Activated CD8-positive, alpha-beta memory T cell treated with anti-CD3 and anti-CD28 coated beads, Interleukin-2, amount 50 U/mL, for 4 hours (primary cell): ENCODE results near the gene CENPX.
A peak's percentile ranks its signal among the peaks of the same experiment; 100 is the strongest.
"Not testable (repeated sequence)": the region's sequence is repeated elsewhere in the genome, so short reads cannot be mapped to it uniquely, and the experiment has no call there.

Source experiments
- DNase-seq: peaks from one replicate; pipeline ENCODE4 v3.0.0-alpha.2; 2020

Gene CENPX

GRCh38 chr17:81995463-81996231 is 27.0 kb downstream of the CENPX start:
- no peak for DNase-seq

- no peak for DNase-seq
Observed at GRCh38 chr17:81994593-81995462, 27.9 kb downstream of the CENPX start.

DNA sequence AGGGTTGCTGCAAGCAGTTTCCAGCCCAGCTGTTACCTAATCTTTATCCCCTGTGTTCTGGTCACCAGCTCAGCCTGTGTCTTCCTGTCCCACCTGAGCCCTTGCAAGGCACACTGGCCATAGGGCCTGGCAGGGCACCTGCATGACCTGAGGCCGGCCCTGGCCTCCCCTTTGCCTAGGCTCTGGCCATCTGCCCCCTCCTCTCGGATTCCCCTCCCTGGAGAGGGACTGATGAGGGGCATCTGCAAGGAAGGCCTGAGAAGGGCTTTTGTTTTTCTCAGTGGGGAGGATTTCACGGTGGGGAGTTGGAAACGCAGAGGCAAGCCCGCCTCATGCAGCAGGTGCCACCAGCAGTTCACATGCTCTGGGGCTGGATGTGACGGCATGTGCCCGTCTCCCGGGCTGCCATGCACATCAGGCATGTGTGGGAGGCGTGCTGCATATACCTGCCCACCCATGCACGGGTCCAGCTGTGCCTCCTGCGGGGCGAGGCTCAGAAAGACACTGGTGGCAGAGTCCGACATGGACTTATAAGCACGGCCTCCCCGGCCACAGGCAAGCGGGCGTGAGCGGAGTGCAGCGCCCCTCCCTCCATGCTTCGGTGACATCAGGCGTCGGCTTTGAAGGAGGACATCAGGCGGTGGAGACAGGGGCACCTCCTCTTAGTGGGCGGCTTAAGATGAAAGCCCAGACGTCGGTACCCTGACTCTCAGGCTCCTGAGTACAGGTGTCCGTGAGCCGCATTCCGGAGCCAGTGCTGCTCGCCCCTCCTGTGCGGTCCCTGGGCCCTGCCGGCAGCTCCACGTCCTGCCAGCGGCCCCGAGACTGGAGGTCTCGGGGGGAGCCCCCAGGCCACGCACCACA is 28.7 kb downstream of the CENPX start:
- no peak for DNase-seq

- no peak for DNase-seq
Observed at GRCh38 chr17:81992306-81993102, 30.2 kb downstream of the CENPX start.

DNA sequence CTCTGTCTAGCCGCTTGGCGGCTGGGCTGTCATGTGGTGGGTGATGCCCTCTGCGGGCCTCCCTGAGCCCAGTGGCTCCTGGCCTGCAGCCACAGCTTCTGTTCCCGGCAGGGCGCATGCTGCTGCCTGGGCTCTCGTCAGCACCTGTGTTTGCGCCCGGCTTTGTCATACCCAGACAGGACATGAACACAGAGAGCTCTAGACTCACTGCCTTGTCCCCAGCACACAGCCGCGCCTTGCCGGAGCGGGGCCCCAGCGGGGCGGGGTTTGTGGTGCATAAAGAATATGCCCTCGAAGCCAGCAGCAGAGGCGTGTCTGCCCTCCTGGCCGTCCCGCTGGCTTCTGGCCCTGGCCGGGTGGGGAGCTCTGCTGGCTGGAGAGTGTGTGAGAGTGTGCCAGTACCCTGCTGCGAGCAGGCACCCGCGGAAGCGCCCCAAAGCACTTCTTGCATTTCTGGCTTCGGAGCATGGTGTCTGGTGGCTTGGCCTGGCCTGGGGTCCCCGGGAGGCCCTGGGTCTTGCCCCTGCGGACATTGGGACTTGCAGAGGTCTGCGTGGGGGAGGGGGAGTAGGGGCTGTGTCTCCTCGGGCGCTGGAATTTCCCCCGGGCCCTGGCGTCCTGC is 30.9 kb downstream of the CENPX start:
- no peak for DNase-seq

DNA sequence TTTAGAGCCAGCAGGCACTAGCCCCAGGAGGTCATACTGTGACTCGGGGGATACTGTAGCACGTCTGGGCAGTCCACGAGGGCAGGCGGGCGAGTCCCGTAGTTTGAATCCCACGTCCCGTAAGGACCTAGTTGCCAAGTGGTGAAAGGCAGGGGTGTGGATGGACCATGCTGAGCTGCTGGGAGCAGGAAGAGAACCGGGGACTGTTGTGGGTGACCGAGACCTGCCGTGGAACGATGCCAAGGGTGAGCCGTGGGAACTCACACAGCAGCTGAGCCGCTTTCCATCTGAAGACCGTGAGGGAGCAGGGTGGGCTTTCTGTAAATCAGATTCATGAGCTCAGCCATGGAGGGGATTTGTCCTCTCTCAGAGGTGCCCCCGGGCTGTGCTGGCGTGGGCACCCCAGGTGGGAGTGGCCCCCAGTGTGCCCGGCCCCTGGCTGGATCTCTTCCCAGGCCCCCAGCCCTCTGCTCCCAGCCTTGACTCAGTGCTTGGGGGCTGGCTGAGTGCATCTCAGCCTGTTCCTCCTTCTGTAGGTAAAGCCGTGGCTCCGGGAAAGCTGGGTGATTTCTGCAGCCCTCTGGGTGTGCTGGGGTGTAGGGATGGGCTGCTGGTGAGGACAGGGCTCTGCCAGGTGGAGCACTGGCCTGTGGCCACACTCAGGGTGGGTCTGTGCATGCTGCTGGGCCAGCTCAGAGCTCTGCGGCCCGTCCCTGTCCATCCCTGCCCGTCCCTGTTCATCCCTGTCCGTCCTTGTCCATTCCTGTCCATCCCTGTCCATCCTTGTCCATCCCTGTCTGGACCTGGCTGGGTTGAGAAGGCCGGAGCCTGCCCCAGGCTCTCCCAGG is 31.6 kb downstream of the CENPX start:
- DNase-seq = no peak

DNA sequence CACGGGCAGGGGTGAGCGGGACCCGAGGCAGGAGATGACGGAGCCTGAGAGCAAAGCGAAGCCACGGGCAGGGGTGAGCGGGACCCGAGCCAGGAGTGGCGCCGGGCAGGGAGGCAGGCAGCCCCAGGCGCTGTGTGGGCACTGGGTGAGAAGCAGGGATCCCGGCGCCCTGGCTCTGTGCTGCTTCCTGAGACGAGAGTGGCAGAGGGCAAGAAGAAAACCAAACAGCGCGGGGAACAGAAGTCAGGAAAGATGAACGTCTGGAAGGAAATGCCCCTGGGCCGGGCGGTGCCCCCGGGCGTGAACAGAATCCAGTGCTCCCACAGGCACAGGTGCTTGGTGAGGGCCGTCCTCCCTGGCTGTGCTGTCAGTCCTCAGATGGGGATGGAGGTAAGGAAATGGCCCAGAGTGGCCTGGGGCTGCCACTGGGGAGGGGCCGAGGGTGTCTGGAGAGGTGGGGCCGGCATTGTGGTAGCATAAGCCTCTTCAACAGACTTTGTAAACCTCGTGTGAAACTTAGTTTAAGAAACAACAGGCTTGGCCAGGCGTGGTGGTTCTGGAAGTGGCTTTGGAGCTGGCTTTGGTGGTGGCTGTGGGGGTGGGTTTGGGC is 35.4 kb downstream of the CENPX start:
- no peak for DNase-seq

GRCh38 chr17:81986606-81987005 is 36.1 kb downstream of the CENPX start:
- DNase-seq = no peak

GRCh38 chr17:81984773-81985410 is 37.8 kb downstream of the CENPX start:
- no peak for DNase-seq

GRCh38 chr17:81983639-81984373 is 38.9 kb downstream of the CENPX start:
- DNase-seq = no peak

GRCh38 chr17:81983011-81983638 is 39.6 kb downstream of the CENPX start:
- no peak for DNase-seq

DNA sequence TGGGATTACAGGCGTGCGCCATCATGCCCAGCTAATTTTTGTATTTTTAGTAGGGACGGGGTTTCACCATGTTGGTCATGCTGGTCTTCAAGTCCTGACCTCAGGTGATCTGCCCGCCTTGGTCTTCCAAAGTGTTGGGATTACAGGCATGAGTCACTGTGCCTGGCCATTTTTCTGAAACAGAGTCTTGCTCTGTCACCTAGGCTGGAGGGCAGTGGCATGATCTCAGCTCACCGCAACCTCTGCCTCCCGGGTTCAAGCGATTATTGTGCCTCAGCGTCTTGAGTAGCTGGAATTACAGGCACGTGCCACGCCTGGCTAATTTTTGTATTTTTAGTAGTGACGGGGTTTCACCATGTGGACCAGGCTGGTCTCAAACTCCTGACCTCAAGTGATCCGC is 41.2 kb downstream of the CENPX start:
- not testable (repeated sequence) for DNase-seq

DNA sequence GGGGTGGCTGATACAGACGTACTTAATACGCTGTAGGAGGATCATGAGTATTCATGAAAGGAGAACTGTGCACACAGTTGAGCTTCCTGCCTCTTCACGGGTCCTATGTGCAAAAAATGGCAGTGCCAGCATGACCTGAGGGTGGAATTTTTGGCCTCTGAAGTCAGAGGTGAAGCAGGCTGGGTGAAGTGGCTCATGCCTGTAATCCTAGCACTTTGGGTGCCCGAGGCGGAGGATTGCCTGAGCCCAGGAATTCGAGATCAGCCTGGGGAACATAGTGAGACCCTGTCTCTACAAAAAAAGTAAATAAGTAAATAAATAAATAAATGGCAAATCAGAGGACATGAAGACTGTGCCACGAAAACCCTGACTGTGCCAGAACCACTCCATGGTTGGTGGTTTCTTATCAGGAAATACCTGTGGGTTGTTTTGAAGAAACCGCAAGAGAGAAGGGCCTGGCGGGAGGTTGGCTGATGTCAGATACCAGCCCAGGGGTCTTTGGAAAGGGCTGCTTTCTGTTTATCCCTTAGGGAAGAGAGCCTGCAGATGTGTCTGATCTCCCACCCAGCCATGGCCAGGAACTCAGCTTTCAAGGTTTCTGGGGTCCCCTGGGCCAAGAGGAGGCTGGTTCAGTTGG is 41.9 kb downstream of the CENPX start:
- no peak for DNase-seq

- no peak for DNase-seq
Observed at GRCh38 chr17:81980122-81980521, 42.6 kb downstream of the CENPX start.

DNA sequence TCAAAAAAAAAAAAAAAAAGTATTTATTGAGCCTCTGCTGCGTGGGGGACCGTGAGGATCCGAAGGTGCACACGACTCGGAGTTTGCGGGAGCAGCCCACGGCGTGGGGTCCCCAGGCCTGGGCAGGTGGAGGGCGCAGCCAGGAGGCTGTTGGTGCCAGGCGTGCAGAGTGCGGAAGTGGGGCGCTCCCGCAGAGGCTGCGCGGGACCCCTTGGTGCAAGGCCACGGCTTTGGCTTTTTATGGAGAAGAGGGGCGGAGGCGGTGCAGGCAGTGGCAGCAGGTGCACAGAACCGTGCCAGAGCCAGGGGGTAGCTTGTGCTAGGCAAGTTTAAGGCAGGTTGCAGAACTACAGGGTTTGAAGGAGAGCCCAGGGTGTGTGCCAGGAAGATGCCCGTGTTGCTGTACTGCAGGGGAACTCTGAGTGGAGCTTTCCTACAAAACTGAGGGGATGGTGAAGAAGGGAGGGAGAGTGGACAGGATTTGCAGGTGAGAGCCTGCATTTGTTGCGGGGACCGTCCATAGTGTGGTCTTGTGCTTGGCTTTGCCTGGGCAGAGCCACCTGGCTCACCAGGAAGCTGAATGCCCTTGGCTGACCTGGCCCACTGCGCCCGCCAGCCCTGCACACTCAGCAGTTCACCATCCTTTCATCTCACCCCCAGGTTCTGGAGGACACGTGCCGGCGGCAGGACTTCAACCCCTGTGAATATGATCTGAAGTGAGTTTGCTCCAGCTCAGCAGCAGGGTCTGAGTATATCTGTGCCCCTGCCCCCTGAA is 44.0 kb downstream of the CENPX start:
- no peak for DNase-seq

DNA sequence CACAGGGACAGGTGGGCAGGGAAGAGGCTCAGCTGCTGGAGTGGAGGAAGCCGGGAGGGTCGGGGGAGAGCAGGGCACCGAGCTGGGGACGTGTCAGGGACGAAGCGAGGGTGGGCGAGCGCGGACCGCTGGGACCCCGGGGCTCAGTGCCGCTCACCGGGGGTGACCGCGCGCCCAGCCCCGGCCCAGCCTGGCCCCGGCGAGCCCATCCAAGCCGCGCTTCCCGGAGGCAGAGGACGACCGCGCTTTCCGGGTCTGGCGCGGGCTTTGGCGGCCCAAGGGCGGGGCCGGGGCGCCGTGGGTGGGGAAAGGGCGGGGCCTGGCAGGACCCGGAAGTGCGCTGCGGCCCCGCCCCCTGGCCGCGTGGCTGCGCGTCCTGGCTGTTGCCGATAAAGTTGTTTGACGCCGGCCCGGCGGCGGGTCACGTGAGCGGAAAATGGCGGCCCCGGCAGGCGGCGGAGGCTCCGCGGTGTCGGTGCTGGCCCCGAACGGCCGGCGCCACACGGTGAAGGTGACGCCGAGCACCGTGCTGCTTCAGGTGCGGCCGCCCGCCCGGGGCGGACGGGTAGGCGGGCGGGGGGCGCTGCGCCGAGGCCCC is 45.4 kb downstream of the CENPX start, which contains the start of gene ASPSCR1:
Gene ASPSCR1, plus strand, starts transcription at position 419 of the 598 bp plus-strand sequence. Its CDS starts 18 bp downstream, at position 437.
- peak; percentile 92 for DNase-seq
